Activated CD8-positive, alpha-beta T cell treated with anti-CD3 and anti-CD28 coated beads, Interleukin-2, amount 10 ng/mL, durations not matched to agents 7 days and 5 days (primary cell): ENCODE data around the gene RASA2. TPM values are rescaled to one million over a fixed set of nuclear protein-coding genes. Genes with fewer than 3 reads are reported as not detected.
A peak's percentile ranks its signal among the peaks of the same experiment; 100 is the strongest.

ENCODE experiments used
- ATAC-seq: fragments of 150-1000 bp; cut with Tn5 transposase; one replicate; pipeline ENCODE4 v1.10.0; 2021; ENCODE audit warnings: moderate library complexity
- CTCF ChIA-PET: fragments of 350-600 bp; sonication (Branson Sonifier 250); formaldehyde crosslinking; loops from one replicate; lab custom pipeline; 2021; ENCODE audit warnings: antibody characterized with exemption; lab: Charles Lee
- POLR2A ChIA-PET: fragments of 350-600 bp; sonication (Branson Sonifier 250); formaldehyde crosslinking; loops from one replicate; lab custom pipeline; 2021; ENCODE audit warnings: antibody characterized with exemption; lab: Charles Lee
- DNase-seq: peaks from one replicate; pipeline ENCODE4 v3.0.0-alpha.2; 2020
- H3K27ac Mint-ChIP-seq: one replicate; pipeline ENCODE4 v1.8.0; 2021; ENCODE audit warnings: mild to moderate bottlenecking, mixed read lengths
- H3K27me3 Mint-ChIP-seq: one replicate; pipeline ENCODE4 v1.8.0; 2021; ENCODE audit warnings: low read depth, mixed read lengths
- H3K36me3 Mint-ChIP-seq: one replicate; pipeline ENCODE4 v1.8.0; 2021; ENCODE audit warnings: low read depth, mixed read lengths
- H3K4me1 Mint-ChIP-seq: one replicate; pipeline ENCODE4 v1.8.0; 2021; ENCODE audit warnings: low read depth, mixed read lengths
- H3K4me3 Mint-ChIP-seq: one replicate; pipeline ENCODE4 v1.8.0; 2021; ENCODE audit warnings: mild to moderate bottlenecking, mixed read lengths
- H3K9me3 Mint-ChIP-seq: one replicate; pipeline ENCODE4 v1.8.0; 2022; ENCODE audit warnings: mixed read lengths; ENCODE audit not compliant: insufficient read depth
- total RNA-seq, 2 experiments: library from RNA; stranded (reverse); gene quantifications; one replicate each; pipeline ENCODE4 v1.2.3, GENCODE V29; 2021

Gene RASA2, protein sequence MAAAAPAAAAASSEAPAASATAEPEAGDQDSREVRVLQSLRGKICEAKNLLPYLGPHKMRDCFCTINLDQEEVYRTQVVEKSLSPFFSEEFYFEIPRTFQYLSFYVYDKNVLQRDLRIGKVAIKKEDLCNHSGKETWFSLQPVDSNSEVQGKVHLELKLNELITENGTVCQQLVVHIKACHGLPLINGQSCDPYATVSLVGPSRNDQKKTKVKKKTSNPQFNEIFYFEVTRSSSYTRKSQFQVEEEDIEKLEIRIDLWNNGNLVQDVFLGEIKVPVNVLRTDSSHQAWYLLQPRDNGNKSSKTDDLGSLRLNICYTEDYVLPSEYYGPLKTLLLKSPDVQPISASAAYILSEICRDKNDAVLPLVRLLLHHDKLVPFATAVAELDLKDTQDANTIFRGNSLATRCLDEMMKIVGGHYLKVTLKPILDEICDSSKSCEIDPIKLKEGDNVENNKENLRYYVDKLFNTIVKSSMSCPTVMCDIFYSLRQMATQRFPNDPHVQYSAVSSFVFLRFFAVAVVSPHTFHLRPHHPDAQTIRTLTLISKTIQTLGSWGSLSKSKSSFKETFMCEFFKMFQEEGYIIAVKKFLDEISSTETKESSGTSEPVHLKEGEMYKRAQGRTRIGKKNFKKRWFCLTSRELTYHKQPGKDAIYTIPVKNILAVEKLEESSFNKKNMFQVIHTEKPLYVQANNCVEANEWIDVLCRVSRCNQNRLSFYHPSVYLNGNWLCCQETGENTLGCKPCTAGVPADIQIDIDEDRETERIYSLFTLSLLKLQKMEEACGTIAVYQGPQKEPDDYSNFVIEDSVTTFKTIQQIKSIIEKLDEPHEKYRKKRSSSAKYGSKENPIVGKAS
- total RNA-seq = 10 to 100 TPM; 56.8 to 60.2 TPM

- Mint-ChIP-seq H3K36me3 (peaks cover 41% of the 10 kb centered on the region), H3K27me3 (no peaks in the 10 kb centered on the region), H3K4me1 (peaks cover 70% of the 10 kb centered on the region), H3K4me3 (peak within 1 kb of the TSS; percentile 88), H3K9me3 (no peaks in the 10 kb centered on the region), H3K27ac (peak within 1 kb of the TSS; percentile 96)
- peak; percentile 65 for DNase-seq
- peak; percentile 76 for ATAC-seq
- CTCF ChIA-PET = interaction anchor here (0.9 to 5.7 kb wide), 9 partner anchors 10 to 175 kb away, joined by 3 to 30 read pairs (median 6); no protein-coding TSS in a partner anchor
- POLR2A ChIA-PET = interaction anchor here (0.5 to 4.6 kb wide), 32 partner anchors 9 to 960 kb away, joined by 3 to 105 read pairs (median 4); partner anchors contain the start of gene PXYLP1
Measured at GRCh38 chr3:141486746-141487520, at the start of gene RASA2. Gene RASA2 (plus strand): TSS chr3:141487027. CDS start chr3:141487084, 57 bp downstream.

DNA sequence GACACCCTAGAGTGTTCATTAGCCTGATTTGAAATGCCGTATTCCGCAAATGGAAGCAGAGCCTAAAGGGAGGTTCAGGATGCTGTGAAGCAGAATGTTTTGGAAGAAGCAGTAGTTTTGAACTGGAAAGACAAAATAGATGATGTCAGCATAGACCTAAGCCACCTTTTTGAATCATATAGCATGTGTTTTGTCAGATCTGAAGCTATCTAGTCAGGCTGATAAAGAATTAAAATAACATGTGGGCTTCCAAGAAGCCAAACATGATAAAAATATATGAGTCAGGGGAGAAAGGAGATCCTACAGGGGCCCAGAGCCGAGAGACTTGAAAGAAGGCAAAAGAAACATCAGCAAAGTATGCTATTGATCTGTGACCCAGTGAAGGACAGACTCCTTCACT lies 47.2 kb upstream of the RASA2 start:
- Mint-ChIP-seq H3K4me3 (no peak overlapping the region), H3K27me3 (no peaks in the 10 kb centered on the region), H3K9me3 (no peaks in the 10 kb centered on the region), H3K27ac (peak overlapping the region; percentile 39), H3K36me3 (peaks cover 40% of the 10 kb centered on the region), H3K4me1 (peaks cover 29% of the 10 kb centered on the region)
- ATAC-seq = no peak
- ChIA-PET CTCF (interaction anchor here (0.8 to 5.3 kb wide), 16 partner anchors 8 to 208 kb away, joined by 3 to 109 read pairs (median 15); partner anchors contain the start of genes PXYLP1 and ZBTB38), POLR2A (no interaction called here)
- no peak for DNase-seq

- Mint-ChIP-seq H3K27me3 (no peaks in the 10 kb centered on the region), H3K4me3 (no peak overlapping the region), H3K27ac (peak overlapping the region; percentile 55), H3K4me1 (peaks cover 29% of the 10 kb centered on the region), H3K9me3 (no peaks in the 10 kb centered on the region), H3K36me3 (peaks cover 51% of the 10 kb centered on the region)
- no peak for DNase-seq
- ATAC-seq = peak; percentile 34
- ChIA-PET CTCF (interaction anchor here (0.8 to 5.3 kb wide), 28 partner anchors 8 to 209 kb away, joined by 3 to 109 read pairs (median 8); partner anchors contain the start of genes PXYLP1 and ZBTB38), POLR2A (interaction anchor here (2.2 kb wide), 1 partner anchor 129 kb away, joined by 10 read pairs; no protein-coding TSS in a partner anchor)
Measured at GRCh38 chr3:141440942-141441341, 45.9 kb upstream of the RASA2 start.

- H3K27ac Mint-ChIP-seq = peak overlapping the region; percentile 55
- peak overlapping the region; percentile 20 for H3K4me3 Mint-ChIP-seq
- POLR2A ChIA-PET = interaction anchor here (0.6 to 2.2 kb wide), 2 partner anchors 88 to 130 kb away, joined by 3 to 10 read pairs; no protein-coding TSS in a partner anchor
- H3K36me3 Mint-ChIP-seq = peaks cover 51% of the 10 kb centered on the region
- H3K4me1 Mint-ChIP-seq = peaks cover 31% of the 10 kb centered on the region
- CTCF ChIA-PET = interaction anchor here (0.7 to 5.3 kb wide), 40 partner anchors 8 to 263 kb away, joined by 3 to 109 read pairs (median 4); partner anchors contain the start of gene ZBTB38
- DNase-seq (peak; percentile 87), ATAC-seq (peak; percentile 99)
- H3K9me3 Mint-ChIP-seq = no peaks in the 10 kb centered on the region
- no peaks in the 10 kb centered on the region for H3K27me3 Mint-ChIP-seq
Measured at GRCh38 chr3:141441381-141442364, 45.2 kb upstream of the RASA2 start.

DNA sequence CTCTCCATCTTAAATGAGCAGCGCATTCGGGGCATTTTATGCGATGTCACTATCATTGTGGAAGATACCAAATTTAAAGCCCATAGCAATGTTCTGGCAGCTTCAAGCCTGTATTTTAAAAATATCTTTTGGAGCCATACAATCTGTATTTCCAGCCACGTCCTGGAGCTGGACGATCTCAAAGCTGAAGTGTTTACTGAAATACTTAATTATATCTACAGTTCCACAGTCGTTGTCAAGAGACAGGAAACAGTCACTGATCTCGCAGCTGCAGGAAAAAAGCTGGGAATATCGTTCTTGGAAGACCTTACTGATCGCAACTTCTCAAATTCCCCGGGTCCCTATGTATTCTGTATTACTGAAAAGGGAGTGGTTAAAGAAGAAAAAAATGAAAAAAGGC lies 44.4 kb upstream of the RASA2 start:
- POLR2A ChIA-PET = interaction anchor here (0.6 to 2.2 kb wide), 2 partner anchors 89 to 131 kb away, joined by 3 to 10 read pairs; no protein-coding TSS in a partner anchor
- ATAC-seq (no peak), DNase-seq (no peak)
- CTCF ChIA-PET = interaction anchor here (0.7 to 5.3 kb wide), 32 partner anchors 11 to 262 kb away, joined by 3 to 109 read pairs (median 7); partner anchors contain the start of gene ZBTB38
- H3K4me1 Mint-ChIP-seq = peaks cover 31% of the 10 kb centered on the region
- H3K36me3 Mint-ChIP-seq = peaks cover 50% of the 10 kb centered on the region
- no peaks in the 10 kb centered on the region for H3K9me3 Mint-ChIP-seq
- no peaks in the 10 kb centered on the region for H3K27me3 Mint-ChIP-seq
- no peak overlapping the region for H3K27ac Mint-ChIP-seq
- H3K4me3 Mint-ChIP-seq = no peak overlapping the region

DNA sequence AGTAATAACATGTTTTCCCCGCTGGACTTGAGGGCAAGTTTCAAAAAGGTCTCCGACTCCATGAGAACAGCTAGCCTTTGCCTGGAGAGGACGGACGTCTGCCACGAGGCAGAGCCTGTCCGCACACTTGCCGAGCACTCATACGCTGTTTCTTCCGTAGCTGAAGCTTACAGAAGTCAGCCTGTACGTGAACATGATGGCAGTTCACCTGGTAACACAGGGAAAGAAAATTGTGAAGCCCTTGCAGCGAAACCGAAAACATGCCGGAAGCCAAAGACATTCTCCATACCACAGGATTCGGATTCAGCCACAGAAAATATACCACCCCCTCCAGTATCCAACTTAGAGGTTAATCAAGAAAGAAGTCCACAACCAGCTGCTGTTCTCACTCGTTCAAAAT lies 43.9 kb upstream of the RASA2 start:
- POLR2A ChIA-PET = interaction anchor here (1.1 kb wide), 1 partner anchor 139 kb away, joined by 3 read pairs; no protein-coding TSS in a partner anchor
- Mint-ChIP-seq H3K9me3 (no peaks in the 10 kb centered on the region), H3K36me3 (peaks cover 52% of the 10 kb centered on the region), H3K4me3 (no peak overlapping the region), H3K27me3 (no peaks in the 10 kb centered on the region), H3K27ac (no peak overlapping the region), H3K4me1 (peaks cover 31% of the 10 kb centered on the region)
- no peak for ATAC-seq
- CTCF ChIA-PET = interaction anchor here (1.1 to 5.3 kb wide), 21 partner anchors 11 to 139 kb away, joined by 3 to 109 read pairs (median 8); no protein-coding TSS in a partner anchor
- DNase-seq = no peak

- no peak for DNase-seq
- no peaks in the 10 kb centered on the region for H3K9me3 Mint-ChIP-seq
- peaks cover 43% of the 10 kb centered on the region for H3K36me3 Mint-ChIP-seq
- ChIA-PET CTCF (interaction anchor here (2.1 to 5.3 kb wide), 3 partner anchors 9 to 83 kb away, joined by 9 to 109 read pairs (median 89); no protein-coding TSS in a partner anchor), POLR2A (no interaction called here)
- no peak overlapping the region for H3K27ac Mint-ChIP-seq
- H3K4me3 Mint-ChIP-seq = no peak overlapping the region
- H3K27me3 Mint-ChIP-seq = no peaks in the 10 kb centered on the region
- H3K4me1 Mint-ChIP-seq = peaks cover 27% of the 10 kb centered on the region
- no peak for ATAC-seq
Measured at GRCh38 chr3:141444586-141445285, 42.1 kb upstream of the RASA2 start.

GRCh38 chr3:141445990-141446389 lies 40.8 kb upstream of the RASA2 start:
- ATAC-seq = no peak
- CTCF ChIA-PET = interaction anchor here (1.1 to 2.1 kb wide), 4 partner anchors 9 to 214 kb away, joined by 3 to 9 read pairs (median 4); partner anchors contain the start of gene PXYLP1

GRCh38 chr3:141446737-141447136 lies 40.1 kb upstream of the RASA2 start:
- POLR2A ChIA-PET = no interaction called here
- peaks cover 11% of the 10 kb centered on the region for H3K4me1 Mint-ChIP-seq
- no peaks in the 10 kb centered on the region for H3K27me3 Mint-ChIP-seq
- no peak for ATAC-seq
- H3K27ac Mint-ChIP-seq = no peak overlapping the region
- peaks cover 39% of the 10 kb centered on the region for H3K36me3 Mint-ChIP-seq
- H3K4me3 Mint-ChIP-seq = no peak overlapping the region
- no peaks in the 10 kb centered on the region for H3K9me3 Mint-ChIP-seq
- CTCF ChIA-PET = interaction anchor here (1.1 to 2.1 kb wide), 5 partner anchors 8 to 215 kb away, joined by 3 to 9 read pairs (median 4); partner anchors contain the start of gene PXYLP1
- DNase-seq = no peak

More at GRCh38 chr3:141445990-141446389, 40.8 kb upstream of the RASA2 start:
- POLR2A ChIA-PET = no interaction called here
- Mint-ChIP-seq H3K27me3 (no peaks in the 10 kb centered on the region), H3K27ac (no peak overlapping the region), H3K4me1 (peaks cover 19% of the 10 kb centered on the region), H3K36me3 (peaks cover 39% of the 10 kb centered on the region), H3K9me3 (no peaks in the 10 kb centered on the region), H3K4me3 (no peak overlapping the region)
- DNase-seq = no peak
